HG03521 (cell line): ENCODE measurements around the gene DNAH2.

Experiments used
- ATAC-seq: cut with Tn5 transposase; IDR thresholded peaks from one replicate; pipeline ENCODE4 v1.9.1; 2021; ENCODE audit warnings: mild to moderate bottlenecking, moderate library complexity; ENCODE audit not compliant: unreplicated experiment

DNAH2 gene

GRCh38 chr17:7864995-7865650 lies 147.6 kb downstream of the DNAH2 start:
- ATAC-seq: no peak

- no peak for ATAC-seq
Observed at GRCh38 chr17:7867881-7868329, 150.4 kb downstream of the DNAH2 start.

GRCh38 chr17:7873051-7873450 lies 155.5 kb downstream of the DNAH2 start:
- ATAC-seq: no peak

- ATAC-seq: no peak
Observed at GRCh38 chr17:7875804-7876370, 158.3 kb downstream of the DNAH2 start.

- ATAC-seq: no peak
Observed at GRCh38 chr17:7878234-7878633, 160.7 kb downstream of the DNAH2 start.

DNA sequence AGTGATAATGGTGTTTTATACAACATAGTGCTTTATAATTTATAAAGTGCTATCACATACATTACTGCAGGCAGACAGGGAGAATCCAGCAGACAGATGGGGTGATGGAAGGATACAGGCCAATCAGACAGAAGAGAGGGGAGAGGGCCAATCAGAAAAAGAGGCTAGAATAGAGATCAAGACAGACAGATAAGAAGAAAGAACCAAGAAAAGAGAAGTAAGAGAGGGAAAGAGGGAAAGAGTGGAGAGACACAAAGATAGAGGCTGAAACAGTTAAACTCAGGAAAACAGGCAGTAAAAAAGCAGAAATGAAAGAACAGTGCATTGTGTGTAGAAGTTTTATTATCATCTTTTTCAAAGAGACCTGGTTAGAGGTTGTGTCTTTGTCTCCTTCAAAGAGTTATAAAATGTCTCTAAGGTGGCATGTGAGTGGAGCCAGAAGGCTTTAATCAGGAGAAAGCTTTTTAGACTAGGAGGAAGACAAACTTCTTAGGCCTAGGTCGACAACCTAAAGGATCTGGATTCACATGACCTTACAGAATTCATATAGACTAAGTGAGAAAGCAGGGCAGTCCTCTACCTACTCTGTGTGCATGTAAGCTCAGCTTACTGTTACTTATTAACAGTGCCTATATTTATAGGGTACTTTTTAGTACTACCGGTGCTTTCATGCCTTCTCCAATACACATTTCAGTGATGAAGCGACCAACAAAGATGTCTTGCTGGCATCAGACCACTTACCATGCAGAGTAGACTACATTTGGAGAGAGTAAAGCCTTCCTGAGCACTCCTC lies 162.7 kb downstream of the DNAH2 start:
- no peak for ATAC-seq

- no peak for ATAC-seq
Observed at GRCh38 chr17:7881276-7882054, 163.9 kb downstream of the DNAH2 start.

GRCh38 chr17:7882068-7882467 lies 164.5 kb downstream of the DNAH2 start:
- ATAC-seq: no peak

GRCh38 chr17:7882629-7883028 lies 165.1 kb downstream of the DNAH2 start:
- ATAC-seq: no peak
